Measurements from ENCODE around the gene PUS1. TPM values are rescaled to one million over a fixed set of nuclear protein-coding genes. Genes with fewer than 3 reads are reported as not detected.

Gene PUS1
- total and polyA plus RNA-seq, 8 donors, result 11.3 to 30.1 (median 16.8) TPM

- H3K4me1 ChIP-seq, result peaks cover 0 to 8% of the 10 kb centered on the region in 2 donors
- H3K9me3 ChIP-seq, result no peaks in the 10 kb centered on the region
- TF ChIP-seq CTCF (IDR thresholded peaks at IDR 0.05), result no peak
- DNase-seq, result peak in 1 of 4 donors; percentile 67
- no peaks in the 10 kb centered on the region for H3K27me3 ChIP-seq
- no peak for ATAC-seq
- intact Hi-C loops (cut with DNase I), result no loop called here
- H3K36me3 ChIP-seq, result peaks cover 0 to 69% of the 10 kb centered on the region in 2 donors
- H3K27ac ChIP-seq, result no peak overlapping the region
- no peak overlapping the region for H3K4me3 ChIP-seq
Observed at GRCh38 chr12:131943389-131943788, 14.3 kb downstream of the PUS1 start.

- TF ChIP-seq CTCF (IDR thresholded peaks at IDR 0.05), result no peak
- H3K9me3 ChIP-seq, result no peaks in the 10 kb centered on the region
- H3K36me3 ChIP-seq, result peaks cover 0 to 64% of the 10 kb centered on the region in 2 donors
- no peaks in the 10 kb centered on the region for H3K27me3 ChIP-seq
- intact Hi-C loops (cut with DNase I), result no loop called here
- H3K4me1 ChIP-seq, result peaks cover 0 to 13% of the 10 kb centered on the region in 2 donors
- DNase-seq (peak in 1 of 4 donors; percentile 2), ATAC-seq (no peak)
- no peak overlapping the region for H3K27ac ChIP-seq
- H3K4me3 ChIP-seq, result no peak overlapping the region
Observed at GRCh38 chr12:131943876-131944275, 14.8 kb downstream of the PUS1 start.

- H3K9me3 ChIP-seq, result no peaks in the 10 kb centered on the region
- intact Hi-C loops (cut with DNase I), result no loop called here
- H3K36me3 ChIP-seq, result peaks cover 0 to 55% of the 10 kb centered on the region in 2 donors
- TF ChIP-seq CTCF (IDR thresholded peaks at IDR 0.05), result no peak
- no peaks in the 10 kb centered on the region for H3K27me3 ChIP-seq
- peaks cover 0 to 18% of the 10 kb centered on the region in 2 donors for H3K4me1 ChIP-seq
- H3K27ac ChIP-seq, result no peak overlapping the region
- H3K4me3 ChIP-seq, result no peak overlapping the region
- ATAC-seq (no peak), DNase-seq (peak in 1 of 4 donors; percentile 77)
Observed at GRCh38 chr12:131944601-131945251, 15.7 kb downstream of the PUS1 start.

GRCh38 chr12:131946757-131947156 lies 17.7 kb downstream of the PUS1 start:
- DNase-seq (peak in 1 of 4 donors; percentile 1), ATAC-seq (no peak)
- H3K9me3 ChIP-seq, result no peaks in the 10 kb centered on the region
- TF ChIP-seq CTCF (IDR thresholded peaks at IDR 0.05), result no peak
- H3K27ac ChIP-seq, result no peak overlapping the region
- no peaks in the 10 kb centered on the region for H3K27me3 ChIP-seq
- intact Hi-C loops (cut with DNase I), result no loop called here
- H3K4me1 ChIP-seq, result peaks cover 11 to 31% of the 10 kb centered on the region in 2 donors
- H3K4me3 ChIP-seq, result no peak overlapping the region
- H3K36me3 ChIP-seq, result peaks cover 0 to 35% of the 10 kb centered on the region in 2 donors

- no peak for TF ChIP-seq CTCF (IDR thresholded peaks at IDR 0.05)
- Histone ChIP-seq H3K4me1 (peaks cover 11 to 39% of the 10 kb centered on the region in 2 donors), H3K27ac (no peak overlapping the region), H3K36me3 (peaks cover 0 to 27% of the 10 kb centered on the region in 2 donors), H3K9me3 (no peaks in the 10 kb centered on the region), H3K4me3 (no peak overlapping the region), H3K27me3 (no peaks in the 10 kb centered on the region)
- ATAC-seq (no peak), DNase-seq (peak in 1 of 4 donors; percentile 3)
- intact Hi-C loops (cut with DNase I), result no loop called here
Observed at GRCh38 chr12:131947482-131948027, 18.5 kb downstream of the PUS1 start.
